Muscle layer of duodenum (tissue), 2 donors: ENCODE data around the gene UBR7.

Experiments
- H3K27ac ChIP-seq: one replicate; pipeline ENCODE4 v1.7.0; 2013; ENCODE audit warnings: mild to moderate bottlenecking, low read length
- H3K27me3 ChIP-seq: one replicate; pipeline ENCODE4 v1.7.0; 2013; ENCODE audit warnings: low read depth, mild to moderate bottlenecking, control low read depth, low read length
- H3K36me3 ChIP-seq, 2 donors: one replicate each; pipeline ENCODE4 v1.7.0; 2013; ENCODE audit warnings: low read length in 2 of 2, control low read depth in 1 of 2, mild to moderate bottlenecking in 1 of 2; ENCODE audit not compliant: insufficient read depth in 2 of 2, control insufficient read depth in 1 of 2
- H3K4me1 ChIP-seq, 2 donors: one replicate each; pipeline ENCODE4 v1.7.0; 2013; ENCODE audit warnings: low read length in 2 of 2, mild to moderate bottlenecking in 2 of 2, control low read depth in 1 of 2, moderate library complexity in 1 of 2; ENCODE audit not compliant: insufficient read depth in 2 of 2, control insufficient read depth in 1 of 2
- H3K4me3 ChIP-seq, 2 donors: one replicate each; pipeline ENCODE4 v1.7.0; 2013; ENCODE audit warnings: low read length in 2 of 2, low read depth in 1 of 2, mild to moderate bottlenecking in 1 of 2
- H3K9me3 ChIP-seq, 2 donors: one replicate each; pipeline ENCODE4 v1.7.0; 2013; ENCODE audit warnings: low read length in 2 of 2, control low read depth in 1 of 2, mild to moderate bottlenecking in 1 of 2; ENCODE audit not compliant: control insufficient read depth in 1 of 2
- donor health status: healthy.

The UBR7 gene

DNA sequence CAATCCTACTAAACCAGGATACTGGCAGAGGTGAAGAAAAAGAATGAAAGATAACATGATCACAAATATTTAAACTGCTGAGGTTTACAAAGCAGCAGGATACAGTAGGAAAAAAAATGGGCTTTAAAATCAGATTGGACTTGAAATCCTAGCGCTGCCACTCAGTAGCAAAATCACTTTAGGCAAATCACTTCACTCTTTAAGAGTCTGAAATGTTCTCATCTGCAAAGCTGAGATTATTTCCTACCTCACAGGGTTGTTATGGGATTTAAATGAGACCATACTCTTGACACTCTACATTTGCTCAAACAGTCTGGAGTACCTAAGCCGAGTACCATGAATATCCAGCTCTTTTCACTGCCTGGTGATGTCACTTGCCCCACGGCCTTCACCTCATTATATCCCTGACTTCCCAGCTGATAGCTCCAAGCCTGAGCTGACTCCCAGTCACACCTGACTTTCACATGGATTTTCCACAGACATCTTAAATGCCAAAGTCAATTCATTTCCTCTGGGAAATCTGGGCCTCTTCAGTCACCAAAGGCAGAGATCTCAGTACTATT lies 60.2 kb downstream of the UBR7 start:
- no peaks in the 10 kb centered on the region for H3K9me3 ChIP-seq
- no peak overlapping the region for H3K27ac ChIP-seq
- H3K27me3 ChIP-seq = no peaks in the 10 kb centered on the region
- H3K36me3 ChIP-seq = peaks cover 7 to 16% of the 10 kb centered on the region in 2 donors
- H3K4me3 ChIP-seq = no peak overlapping the region
- H3K4me1 ChIP-seq = no peaks in the 10 kb centered on the region

DNA sequence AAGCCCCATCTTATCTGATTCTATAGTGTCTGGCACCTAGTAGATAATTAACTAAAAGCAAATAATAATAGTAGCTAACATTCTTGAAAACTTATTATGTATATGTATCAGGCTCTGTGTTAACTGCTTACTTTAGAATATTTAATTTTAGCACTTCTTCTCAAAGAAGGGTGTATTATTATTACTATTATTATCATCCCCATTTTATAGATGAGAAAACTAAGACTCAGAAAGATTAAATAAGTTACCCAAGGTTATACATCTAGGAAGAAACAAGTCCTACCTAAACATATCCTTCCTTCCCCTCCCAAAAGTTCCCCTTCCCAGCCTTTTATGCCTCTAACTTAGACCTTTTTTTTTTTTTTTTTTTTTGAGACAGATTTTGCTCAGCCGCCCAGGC lies 61.4 kb downstream of the UBR7 start:
- Histone ChIP-seq H3K4me1 (no peaks in the 10 kb centered on the region), H3K36me3 (peaks cover 3 to 6% of the 10 kb centered on the region in 2 donors), H3K27ac (no peak overlapping the region), H3K4me3 (no peak overlapping the region), H3K27me3 (no peaks in the 10 kb centered on the region), H3K9me3 (no peaks in the 10 kb centered on the region)

DNA sequence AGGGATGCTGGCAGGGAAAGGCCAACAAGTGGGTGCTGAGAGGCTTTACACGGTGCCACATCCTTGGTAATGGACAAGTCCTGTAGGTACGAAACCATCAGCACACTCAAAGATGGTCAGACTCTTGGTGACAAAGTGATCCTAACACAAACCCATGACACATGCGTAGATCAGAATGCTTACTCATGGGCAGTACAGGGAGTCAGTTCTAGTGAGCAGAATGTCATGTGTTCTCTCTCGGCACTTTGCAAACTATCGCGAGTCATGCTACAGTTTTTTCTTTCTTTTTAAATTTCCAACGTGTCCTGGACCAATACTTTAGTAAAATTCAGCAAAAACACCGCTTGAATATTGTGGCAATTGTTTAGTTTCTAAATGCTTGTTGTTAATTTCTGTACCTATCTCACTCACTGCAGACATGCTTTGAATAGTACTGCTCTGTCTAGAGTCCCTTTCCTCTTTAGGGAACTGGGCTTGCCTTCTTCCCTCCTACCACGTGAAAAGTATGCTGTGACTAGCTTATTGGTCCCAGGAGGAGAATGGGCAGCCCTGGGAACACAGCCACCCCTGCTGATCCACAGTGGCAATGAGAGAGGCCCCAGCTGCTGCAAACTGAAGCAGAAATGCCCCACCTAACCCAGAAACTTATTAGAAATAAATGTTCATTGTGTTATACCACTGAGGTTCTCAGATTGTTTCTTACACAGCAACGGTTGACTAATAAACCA lies 62.4 kb downstream of the UBR7 start:
- Histone ChIP-seq H3K4me1 (no peaks in the 10 kb centered on the region), H3K27ac (no peak overlapping the region), H3K36me3 (no peaks in the 10 kb centered on the region), H3K27me3 (no peaks in the 10 kb centered on the region), H3K9me3 (no peaks in the 10 kb centered on the region), H3K4me3 (no peak overlapping the region)

DNA sequence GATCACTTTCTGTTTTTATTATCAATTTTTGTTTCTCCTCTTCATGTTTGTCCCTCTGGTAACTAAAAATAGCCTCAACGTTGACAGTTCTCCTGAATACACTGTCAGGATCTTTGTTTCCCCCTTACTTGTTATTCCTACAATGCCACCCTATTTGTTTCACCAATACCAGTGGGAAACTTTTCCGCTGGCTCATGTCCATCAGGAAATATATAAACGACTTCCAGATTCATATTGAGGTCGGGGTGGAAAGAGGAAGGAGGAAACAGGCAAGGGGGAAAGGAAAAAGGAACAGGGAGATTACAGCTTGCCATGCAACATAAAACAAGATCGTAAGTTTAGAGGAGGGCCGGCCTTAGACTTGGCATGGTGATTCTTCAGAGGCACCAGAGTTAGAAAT lies 64.1 kb downstream of the UBR7 start:
- H3K27me3 ChIP-seq = no peaks in the 10 kb centered on the region
- H3K9me3 ChIP-seq = no peaks in the 10 kb centered on the region
- no peak overlapping the region for H3K4me3 ChIP-seq
- H3K27ac ChIP-seq = no peak overlapping the region
- H3K36me3 ChIP-seq = peaks cover 0 to 8% of the 10 kb centered on the region in 2 donors
- H3K4me1 ChIP-seq = no peaks in the 10 kb centered on the region

DNA sequence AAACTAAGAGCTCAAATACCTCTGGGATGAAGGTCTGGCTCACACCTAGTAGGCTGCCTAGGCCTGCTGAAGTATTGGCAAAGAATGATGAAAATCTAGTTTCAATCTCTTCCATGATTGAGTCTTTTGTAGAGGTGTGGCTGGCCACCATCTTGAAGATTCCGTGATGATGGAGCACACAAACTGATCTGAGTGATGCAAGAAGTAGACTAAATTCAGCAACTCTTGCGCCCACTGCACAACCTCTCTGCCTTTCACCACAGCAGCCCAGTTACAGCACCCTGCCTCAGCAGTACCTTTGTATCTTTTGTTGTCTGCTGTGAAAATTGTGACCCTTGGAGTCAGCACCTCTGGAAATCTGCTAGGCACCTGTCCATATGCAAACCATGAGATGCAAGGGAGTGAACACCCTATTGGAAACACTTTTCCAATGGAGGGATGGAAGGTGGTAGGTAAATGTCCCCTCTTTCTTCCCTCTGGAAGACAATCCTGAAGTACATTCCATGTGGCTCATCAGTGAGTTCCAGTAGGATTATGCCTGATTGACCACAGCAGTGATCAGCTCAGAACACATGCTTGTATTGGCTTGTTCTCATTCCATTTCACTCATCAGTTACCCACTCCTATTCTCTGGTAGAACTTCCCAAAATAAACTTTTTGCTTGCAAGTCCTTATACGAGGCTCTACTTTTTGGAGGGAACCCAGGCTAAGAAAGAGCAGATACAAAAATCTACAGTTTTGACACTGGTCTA lies 67.2 kb downstream of the UBR7 start:
- Histone ChIP-seq H3K4me1 (no peaks in the 10 kb centered on the region), H3K4me3 (no peak overlapping the region), H3K27me3 (no peaks in the 10 kb centered on the region), H3K27ac (no peak overlapping the region), H3K36me3 (peaks cover 4 to 9% of the 10 kb centered on the region in 2 donors), H3K9me3 (no peaks in the 10 kb centered on the region)

DNA sequence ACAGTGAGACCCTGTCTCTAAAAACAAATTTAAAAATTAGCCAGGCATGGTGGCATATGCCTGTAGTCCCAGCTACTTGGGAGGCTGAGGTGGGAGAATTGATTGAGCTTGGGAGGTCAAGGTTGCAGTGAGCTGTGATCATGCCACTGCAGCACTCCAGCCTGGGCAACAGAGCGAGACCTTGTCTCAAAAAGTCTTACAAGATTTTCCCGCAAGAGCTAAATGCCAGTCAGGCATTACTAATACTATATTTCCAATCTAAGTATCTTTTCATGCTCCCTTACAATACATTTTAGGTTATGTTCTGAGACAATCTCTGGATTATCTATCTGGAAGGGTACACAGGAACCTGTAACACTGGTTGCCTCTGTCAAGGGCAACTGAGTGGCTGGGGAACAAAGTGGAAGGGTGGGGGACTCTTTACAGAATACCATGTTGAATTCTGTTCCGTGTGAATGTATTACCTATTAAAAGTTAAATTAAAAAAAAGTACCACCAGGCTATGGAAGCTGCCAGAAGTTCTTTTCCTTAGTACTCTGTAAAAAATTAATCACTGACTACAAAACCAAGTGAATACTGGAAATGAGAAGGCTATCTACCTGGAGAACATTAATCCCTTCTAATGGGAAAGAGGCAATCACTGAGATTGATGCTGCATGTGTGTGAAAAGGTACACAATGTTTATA lies 69.1 kb downstream of the UBR7 start:
- Histone ChIP-seq H3K36me3 (peaks cover 4 to 9% of the 10 kb centered on the region in 2 donors), H3K4me1 (no peaks in the 10 kb centered on the region), H3K4me3 (no peak overlapping the region), H3K9me3 (no peaks in the 10 kb centered on the region), H3K27ac (no peak overlapping the region), H3K27me3 (no peaks in the 10 kb centered on the region)
